K562 (cell line): Measurements from ENCODE around the gene ZNF556. TPM values are rescaled to one million over a fixed set of nuclear protein-coding genes. Genes with fewer than 3 reads are reported as not detected.

Experiments
- FOXA3 ChIP-seq, 2 experiments: fragments of 450-650 bp in 1 of 2; sonication (generic) in 1 of 2; formaldehyde crosslinking; IDR thresholded peaks in 1 of 2; conservative IDR thresholded peaks in 1 of 2; 2 replicates each; pipeline versions ENCODE4 v1.4.0 to v1.8.0; 2020 to 2022; ENCODE audit warnings: mild to moderate bottlenecking in 2 of 2, missing genetic modification reagents in 1 of 2
- GABPB1 ChIP-seq: sonication (generic); formaldehyde crosslinking; IDR thresholded peaks from 2 replicates; pipeline ENCODE4 v1.8.0; 2022; ENCODE audit warnings: mild to moderate bottlenecking, missing genetic modification reagents
- NBN ChIP-seq: fragments of 450-650 bp; IDR thresholded peaks from 2 replicates; pipeline ENCODE4 v1.6.1; 2016; ENCODE audit warnings: low read depth, mild to moderate bottlenecking
- OTX1 ChIP-seq: fragments of 450-650 bp; formaldehyde crosslinking; IDR thresholded peaks from 2 replicates; pipeline ENCODE4 v1.4.0; 2022; ENCODE audit warnings: mild to moderate bottlenecking
- RHOXF2B ChIP-seq: fragments of 250-450 bp; sonication (Bioruptor Pico); conservative IDR thresholded peaks from 2 replicates; pipeline ENCODE4 v1.5.1; 2021
- THRAP3 ChIP-seq: fragments of 450-650 bp; IDR thresholded peaks from 2 replicates; pipeline ENCODE4 v1.6.1; 2016; ENCODE audit warnings: mild to moderate bottlenecking, inconsistent platforms, borderline replicate concordance
- ZSCAN29 ChIP-seq: fragments of 450-650 bp; IDR thresholded peaks from 2 replicates; pipeline ENCODE4 v1.6.1; 2017
- polyA plus RNA-seq, 8 experiments: library from polyadenylated mRNA; depleted of rRNA in 4 of 8; stranded (reverse) in 5 of 8; unstranded in 3 of 8; fragments of >200 nt; fragmentation: Nextera tagmentation in 2 of 8; fragmentation: Illumina TruSeq in 1 of 8; extraction: Ambion mirVana in 2 of 8; extraction: Trizol in 1 of 8; gene quantifications; 2 replicates each; pipeline versions ENCODE4 v1.2.1 to v1.2.3, GENCODE V29; 2011 to 2014; ENCODE audit warnings: inconsistent platforms in 1 of 8, missing spikeins in 1 of 8
- total RNA-seq, 7 experiments: library from RNA; depleted of rRNA in 6 of 7; stranded (reverse); fragments of >200 nt in 6 of 7; fragmentation: Illumina TruSeq in 2 of 7; extraction: Trizol in 2 of 7; gene quantifications; 2 replicates each; pipeline versions ENCODE4 v1.2.1 to v1.2.3, GENCODE V29; 2011 to 2021; ENCODE audit warnings: low replicate concordance in 1 of 7
- TF ChIP-seq, protein P1 (sequence below): fragments of 450-650 bp; formaldehyde crosslinking; IDR thresholded peaks from 2 replicates; pipeline ENCODE4 v1.4.0; 2022; ENCODE audit warnings: missing genetic modification characterization
- TF ChIP-seq, protein P2 (sequence below): sonication (generic); formaldehyde crosslinking; IDR thresholded peaks from 2 replicates; pipeline ENCODE4 v1.8.0; 2022; ENCODE audit warnings: missing genetic modification reagents, mild to moderate bottlenecking, moderate library complexity, borderline replicate concordance
- TF ChIP-seq, protein P3 (sequence below), 2 experiments: IDR thresholded peaks; 2 replicates each; pipeline ENCODE4 v1.6.1; 2011; ENCODE audit warnings: borderline replicate concordance in 1 of 2, control low read depth in 1 of 2, low read depth in 1 of 2, low read length in 1 of 2, mild to moderate bottlenecking in 1 of 2, mixed read lengths in 1 of 2, moderate library complexity in 1 of 2; ENCODE audit not compliant: insufficient read depth in 1 of 2, insufficient read length in 1 of 2, poor library complexity in 1 of 2, severe bottlenecking in 1 of 2; ENCODE audit errors: extremely low read depth in 1 of 2
- TF ChIP-seq, protein P4 (sequence below): fragments of 200-800 bp; sonication (Bioruptor generic); IDR thresholded peaks from 2 replicates; pipeline ENCODE4 v1.6.1; 2017; ENCODE audit warnings: missing genetic modification characterization, missing compliant biosample characterization
- TF ChIP-seq, protein P5 (sequence below): fragments of 250-450 bp; sonication (Bioruptor Pico); IDR thresholded peaks from 2 replicates; pipeline ENCODE4 v1.8.0; 2021; ENCODE audit warnings: borderline replicate concordance, mild to moderate bottlenecking, moderate library complexity; ENCODE audit not compliant: poor library complexity, severe bottlenecking
- TF ChIP-seq, protein P6 (sequence below): fragments of 250-450 bp; sonication (Bioruptor Pico); IDR thresholded peaks from 2 replicates; pipeline ENCODE4 v1.4.0; 2020; ENCODE audit warnings: mild to moderate bottlenecking, moderate library complexity

ZNF556 gene
- total and polyA plus RNA-seq, 9 of the 15 experiments (the other 6 are each of a cell fraction or from before 2014, with no cell fraction given), result 0.01 to 0.36 (median 0.10) TPM; not detected in 1

DNA sequence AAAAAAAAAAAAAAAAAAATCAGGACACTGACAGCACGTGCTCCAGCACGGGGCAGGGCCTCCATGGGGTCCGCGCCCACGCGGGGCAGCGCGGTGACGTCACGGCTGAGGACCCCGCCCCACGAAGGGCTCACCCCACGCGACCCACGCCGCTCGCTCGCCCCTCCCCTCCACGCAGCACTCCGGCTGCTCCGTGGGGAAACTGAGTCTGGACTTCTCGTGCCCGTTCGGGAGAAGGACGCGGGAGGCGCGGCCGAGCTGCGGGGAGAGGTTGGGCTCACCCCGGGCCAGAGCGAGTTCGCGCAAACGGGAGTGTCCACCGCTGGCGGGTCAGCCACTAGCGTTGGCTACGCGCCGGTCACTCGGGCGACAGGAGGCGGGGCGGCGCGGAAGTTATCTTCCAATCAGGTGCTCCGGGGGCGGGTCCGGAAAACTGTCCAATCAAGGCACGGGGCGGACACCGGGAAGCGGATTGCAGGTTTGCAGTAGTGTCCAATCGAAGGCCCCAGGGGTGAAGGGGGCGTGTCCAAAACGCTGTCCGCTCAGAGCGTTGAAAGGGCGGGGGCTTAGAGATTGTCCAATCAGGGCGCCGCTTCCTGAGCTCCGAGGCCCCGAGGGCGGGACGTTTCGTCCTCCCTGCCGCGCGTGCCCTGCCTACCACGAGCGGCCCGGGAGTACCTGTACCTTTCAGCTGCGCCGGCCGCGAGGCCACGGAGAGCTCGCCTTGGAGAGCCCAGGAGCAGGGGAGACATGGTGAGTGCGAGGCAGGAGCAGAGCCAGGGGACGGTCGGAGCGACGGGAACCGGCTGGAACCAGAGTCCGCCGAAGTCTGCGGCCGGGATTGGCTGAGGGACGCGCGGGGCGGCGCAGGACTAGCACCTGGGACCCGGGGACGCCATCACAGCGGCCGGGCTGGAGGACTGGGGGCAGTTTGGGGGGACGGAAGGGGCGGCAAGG lies 33.4 kb downstream of the ZNF556 start, which contains the start of gene ZNF57 (continued):
- TF ChIP-seq ZSCAN29 (no peak), OTX1 (CRISPR knock-in tag) (peak; percentile 41; the same call in 1 of the 2 replicates), THRAP3 (no peak), FOXA3 (CRISPR knock-in tag; conservative IDR thresholded peaks at IDR 0.05 in 1 of 2, IDR thresholded peaks at IDR 0.05 in 1 of 2) (peak in 1 of 2 experiments; percentile 63; a peak in 1 of 4 replicates), RHOXF2B (CRISPR knock-in tag) (no peak), GABPB1 (CRISPR knock-in tag) (peak; percentile 62; the same call in 1 of the 2 replicates), NBN (peak; percentile 46; the same call in 1 of the 2 replicates)
- TF ChIP-seq, protein P1, sequence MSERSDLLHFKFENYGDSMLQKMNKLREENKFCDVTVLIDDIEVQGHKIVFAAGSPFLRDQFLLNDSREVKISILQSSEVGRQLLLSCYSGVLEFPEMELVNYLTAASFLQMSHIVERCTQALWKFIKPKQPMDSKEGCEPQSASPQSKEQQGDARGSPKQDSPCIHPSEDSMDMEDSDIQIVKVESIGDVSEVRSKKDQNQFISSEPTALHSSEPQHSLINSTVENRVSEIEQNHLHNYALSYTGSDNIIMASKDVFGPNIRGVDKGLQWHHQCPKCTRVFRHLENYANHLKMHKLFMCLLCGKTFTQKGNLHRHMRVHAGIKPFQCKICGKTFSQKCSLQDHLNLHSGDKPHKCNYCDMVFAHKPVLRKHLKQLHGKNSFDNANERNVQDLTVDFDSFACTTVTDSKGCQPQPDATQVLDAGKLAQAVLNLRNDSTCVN, result no peak
- TF ChIP-seq, protein P2, sequence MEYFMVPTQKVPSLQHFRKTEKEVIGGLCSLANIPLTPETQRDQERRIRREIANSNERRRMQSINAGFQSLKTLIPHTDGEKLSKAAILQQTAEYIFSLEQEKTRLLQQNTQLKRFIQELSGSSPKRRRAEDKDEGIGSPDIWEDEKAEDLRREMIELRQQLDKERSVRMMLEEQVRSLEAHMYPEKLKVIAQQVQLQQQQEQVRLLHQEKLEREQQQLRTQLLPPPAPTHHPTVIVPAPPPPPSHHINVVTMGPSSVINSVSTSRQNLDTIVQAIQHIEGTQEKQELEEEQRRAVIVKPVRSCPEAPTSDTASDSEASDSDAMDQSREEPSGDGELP (CRISPR knock-in tag), result peak; percentile 68
- TF ChIP-seq, protein P3, sequence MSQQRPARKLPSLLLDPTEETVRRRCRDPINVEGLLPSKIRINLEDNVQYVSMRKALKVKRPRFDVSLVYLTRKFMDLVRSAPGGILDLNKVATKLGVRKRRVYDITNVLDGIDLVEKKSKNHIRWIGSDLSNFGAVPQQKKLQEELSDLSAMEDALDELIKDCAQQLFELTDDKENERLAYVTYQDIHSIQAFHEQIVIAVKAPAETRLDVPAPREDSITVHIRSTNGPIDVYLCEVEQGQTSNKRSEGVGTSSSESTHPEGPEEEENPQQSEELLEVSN (IDR thresholded peaks at IDR 0.05; ENCODE audit: borderline replicate concordance in 1 of 2, extremely low read depth in 1 of 2, insufficient read depth in 1 of 2, insufficient read length in 1 of 2, low read depth in 1 of 2, low read length in 1 of 2, poor library complexity in 1 of 2, severe bottlenecking in 1 of 2), result peak; percentile 49 to 84
- TF ChIP-seq, protein P4, sequence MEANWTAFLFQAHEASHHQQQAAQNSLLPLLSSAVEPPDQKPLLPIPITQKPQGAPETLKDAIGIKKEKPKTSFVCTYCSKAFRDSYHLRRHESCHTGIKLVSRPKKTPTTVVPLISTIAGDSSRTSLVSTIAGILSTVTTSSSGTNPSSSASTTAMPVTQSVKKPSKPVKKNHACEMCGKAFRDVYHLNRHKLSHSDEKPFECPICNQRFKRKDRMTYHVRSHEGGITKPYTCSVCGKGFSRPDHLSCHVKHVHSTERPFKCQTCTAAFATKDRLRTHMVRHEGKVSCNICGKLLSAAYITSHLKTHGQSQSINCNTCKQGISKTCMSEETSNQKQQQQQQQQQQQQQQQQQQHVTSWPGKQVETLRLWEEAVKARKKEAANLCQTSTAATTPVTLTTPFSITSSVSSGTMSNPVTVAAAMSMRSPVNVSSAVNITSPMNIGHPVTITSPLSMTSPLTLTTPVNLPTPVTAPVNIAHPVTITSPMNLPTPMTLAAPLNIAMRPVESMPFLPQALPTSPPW, result peak; percentile 29
- TF ChIP-seq, protein P5, sequence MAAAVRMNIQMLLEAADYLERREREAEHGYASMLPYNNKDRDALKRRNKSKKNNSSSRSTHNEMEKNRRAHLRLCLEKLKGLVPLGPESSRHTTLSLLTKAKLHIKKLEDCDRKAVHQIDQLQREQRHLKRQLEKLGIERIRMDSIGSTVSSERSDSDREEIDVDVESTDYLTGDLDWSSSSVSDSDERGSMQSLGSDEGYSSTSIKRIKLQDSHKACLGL (CRISPR knock-in tag), result peak; percentile 24
- TF ChIP-seq, protein P6, sequence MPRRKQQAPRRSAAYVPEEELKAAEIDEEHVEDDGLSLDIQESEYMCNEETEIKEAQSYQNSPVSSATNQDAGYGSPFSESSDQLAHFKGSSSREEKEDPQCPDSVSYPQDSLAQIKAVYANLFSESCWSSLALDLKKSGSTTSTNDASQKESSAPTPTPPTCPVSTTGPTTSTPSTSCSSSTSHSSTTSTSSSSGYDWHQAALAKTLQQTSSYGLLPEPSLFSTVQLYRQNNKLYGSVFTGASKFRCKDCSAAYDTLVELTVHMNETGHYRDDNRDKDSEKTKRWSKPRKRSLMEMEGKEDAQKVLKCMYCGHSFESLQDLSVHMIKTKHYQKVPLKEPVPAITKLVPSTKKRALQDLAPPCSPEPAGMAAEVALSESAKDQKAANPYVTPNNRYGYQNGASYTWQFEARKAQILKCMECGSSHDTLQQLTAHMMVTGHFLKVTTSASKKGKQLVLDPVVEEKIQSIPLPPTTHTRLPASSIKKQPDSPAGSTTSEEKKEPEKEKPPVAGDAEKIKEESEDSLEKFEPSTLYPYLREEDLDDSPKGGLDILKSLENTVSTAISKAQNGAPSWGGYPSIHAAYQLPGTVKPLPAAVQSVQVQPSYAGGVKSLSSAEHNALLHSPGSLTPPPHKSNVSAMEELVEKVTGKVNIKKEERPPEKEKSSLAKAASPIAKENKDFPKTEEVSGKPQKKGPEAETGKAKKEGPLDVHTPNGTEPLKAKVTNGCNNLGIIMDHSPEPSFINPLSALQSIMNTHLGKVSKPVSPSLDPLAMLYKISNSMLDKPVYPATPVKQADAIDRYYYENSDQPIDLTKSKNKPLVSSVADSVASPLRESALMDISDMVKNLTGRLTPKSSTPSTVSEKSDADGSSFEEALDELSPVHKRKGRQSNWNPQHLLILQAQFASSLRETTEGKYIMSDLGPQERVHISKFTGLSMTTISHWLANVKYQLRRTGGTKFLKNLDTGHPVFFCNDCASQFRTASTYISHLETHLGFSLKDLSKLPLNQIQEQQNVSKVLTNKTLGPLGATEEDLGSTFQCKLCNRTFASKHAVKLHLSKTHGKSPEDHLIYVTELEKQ, result no peak
